Caco-2 (cell line): Measurements from ENCODE around the gene RLF. TPM values are rescaled to one million over a fixed set of nuclear protein-coding genes. Genes with fewer than 3 reads are reported as not detected.

Experiments used
- BruUV-seq: library from RNA; stranded (reverse); fragments of 400-500 nt; replicated peaks from 2 replicates; lab custom pipeline; 2021; lab: Mats Ljungman, UMichigan
- CTCF ChIA-PET: fragments of 300-600 bp; sonication (Branson Sonifier 250); formaldehyde crosslinking; loops from one replicate; lab custom pipeline; 2022; ENCODE audit warnings: antibody characterized with exemption; lab: Charles Lee
- POLR2A ChIA-PET: fragments of 300-600 bp; sonication (Branson Sonifier 250); formaldehyde crosslinking; loops from one replicate; lab custom pipeline; 2022; ENCODE audit warnings: antibody characterized with exemption; lab: Charles Lee
- DNase-seq, 2 experiments: peaks; one replicate each; pipeline versions ENCODE4 v3.0.0 to v3.0.0-alpha.2; 2020 to 2022
- H3K27me3 ChIP-seq: replicated peaks from 2 replicates; pipeline ENCODE4 v1.6.0; 2011; ENCODE audit warnings: low read length; ENCODE audit not compliant: control insufficient read depth, insufficient read depth
- H3K36me3 ChIP-seq: 2 replicates; pipeline ENCODE4 v1.5.1; 2011; ENCODE audit warnings: low read length; ENCODE audit not compliant: control insufficient read depth, insufficient read depth
- H3K4me1 ChIP-seq: fragments of 250-450 bp; sonication (Bioruptor Pico); 2 replicates; pipeline ENCODE4 v1.5.1; 2020; ENCODE audit warnings: mild to moderate bottlenecking
- H3K4me3 ChIP-seq: 2 replicates; pipeline ENCODE4 v1.5.1; 2011; ENCODE audit warnings: low read depth, mild to moderate bottlenecking, control low read depth, low read length
- H3K9me3 ChIP-seq: fragments of 250-450 bp; sonication (Bioruptor Pico); 2 replicates; pipeline ENCODE4 v1.5.1; 2020; ENCODE audit warnings: mild to moderate bottlenecking, moderate library complexity
- H3K27ac Mint-ChIP-seq: one replicate; pipeline ENCODE4 v1.8.0; 2022; ENCODE audit warnings: mixed read lengths; ENCODE audit not compliant: unreplicated experiment
- H3K27me3 Mint-ChIP-seq: one replicate; pipeline ENCODE4 v1.8.0; 2022; ENCODE audit warnings: mixed read lengths; ENCODE audit not compliant: insufficient read depth, unreplicated experiment
- H3K36me3 Mint-ChIP-seq: one replicate; pipeline ENCODE4 v1.8.0; 2022; ENCODE audit warnings: mild to moderate bottlenecking, mixed read lengths; ENCODE audit not compliant: insufficient read depth, unreplicated experiment
- H3K4me1 Mint-ChIP-seq: one replicate; pipeline ENCODE4 v1.8.0; 2022; ENCODE audit warnings: low read depth, mixed read lengths; ENCODE audit not compliant: unreplicated experiment
- H3K4me3 Mint-ChIP-seq: one replicate; pipeline ENCODE4 v1.8.0; 2022; ENCODE audit warnings: mild to moderate bottlenecking, moderate library complexity, mixed read lengths; ENCODE audit not compliant: unreplicated experiment
- H3K9me3 Mint-ChIP-seq: one replicate; pipeline ENCODE4 v1.8.0; 2022; ENCODE audit warnings: mixed read lengths; ENCODE audit not compliant: unreplicated experiment
- CTCF ChIP-seq, 2 experiments: fragments of 200-600 bp in 1 of 2; IDR thresholded peaks; 1 replicate in 1 of 2; 2 replicates in 1 of 2; pipeline versions ENCODE4 v1.5.1 to v1.8.0; 2011 to 2022; ENCODE audit warnings: antibody characterized with exemption in 1 of 2, control low read depth in 1 of 2, inconsistent platforms in 1 of 2, low read depth in 1 of 2, low read length in 1 of 2, mild to moderate bottlenecking in 1 of 2, moderate library complexity in 1 of 2; ENCODE audit not compliant: insufficient read depth in 1 of 2, severe bottlenecking in 1 of 2, unreplicated experiment in 1 of 2
- intact Hi-C: fragments of 100-400 bp; cut with micrococcal nuclease; formaldehyde crosslinking; loops from one replicate; pipeline ENCODE4 v1.10.0; 2022; ENCODE audit not compliant: unreplicated experiment
- total RNA-seq: library from RNA; stranded (reverse); gene quantifications from 2 replicates; pipeline ENCODE4 v1.2.3, GENCODE V29; 2022

RLF gene
- total RNA-seq, 1 experiment from 2014 or later: 11.6 TPM

- DNase-seq: no peak
- Histone ChIP-seq H3K4me3 (no peak overlapping the region), H3K9me3 (no peaks in the 10 kb centered on the region), H3K27me3 (no peaks in the 10 kb centered on the region), H3K4me1 (no peaks in the 10 kb centered on the region), H3K36me3 (no peaks in the 10 kb centered on the region)
- TF ChIP-seq CTCF (IDR thresholded peaks at IDR 0.05; ENCODE audit: insufficient read depth in 1 of 2, low read depth in 1 of 2, low read length in 1 of 2, severe bottlenecking in 1 of 2, unreplicated experiment in 1 of 2): no peak
- CTCF ChIA-PET: interaction anchor here (0.7 kb wide), 1 partner anchor 160 kb away, joined by 7 read pairs; no protein-coding TSS in a partner anchor
- peaks cover 5% of the 10 kb centered on the region for H3K36me3 Mint-ChIP-seq
- H3K27ac Mint-ChIP-seq: no peak overlapping the region
- no TSS peak for BruUV-seq
- H3K9me3 Mint-ChIP-seq: no peaks in the 10 kb centered on the region
- peaks cover 7% of the 10 kb centered on the region for H3K4me1 Mint-ChIP-seq
- no peaks in the 10 kb centered on the region for H3K27me3 Mint-ChIP-seq
- POLR2A ChIA-PET: no interaction called here
- intact Hi-C loops: no loop called here
- H3K4me3 Mint-ChIP-seq: no peak overlapping the region
Observed at GRCh38 chr1:40178200-40178599, 17.0 kb downstream of the RLF start.

GRCh38 chr1:40179496-40180089, 18.4 kb downstream of the RLF start:
- H3K4me3 Mint-ChIP-seq: no peak overlapping the region
- DNase-seq: no peak
- H3K27me3 Mint-ChIP-seq: no peaks in the 10 kb centered on the region
- Histone ChIP-seq H3K27me3 (no peaks in the 10 kb centered on the region), H3K4me3 (no peak overlapping the region), H3K36me3 (no peaks in the 10 kb centered on the region), H3K9me3 (no peaks in the 10 kb centered on the region), H3K4me1 (no peaks in the 10 kb centered on the region)
- TF ChIP-seq CTCF (IDR thresholded peaks at IDR 0.05; ENCODE audit: insufficient read depth in 1 of 2, low read depth in 1 of 2, low read length in 1 of 2, severe bottlenecking in 1 of 2, unreplicated experiment in 1 of 2): no peak
- no peak overlapping the region for H3K27ac Mint-ChIP-seq
- POLR2A ChIA-PET: no interaction called here
- peaks cover 14% of the 10 kb centered on the region for H3K4me1 Mint-ChIP-seq
- intact Hi-C loops: no loop called here
- H3K9me3 Mint-ChIP-seq: no peaks in the 10 kb centered on the region
- H3K36me3 Mint-ChIP-seq: peaks cover 5% of the 10 kb centered on the region
- no TSS peak for BruUV-seq
- CTCF ChIA-PET: no interaction called here

GRCh38 chr1:40183055-40183710, 22.0 kb downstream of the RLF start:
- BruUV-seq: no TSS peak
- TF ChIP-seq CTCF (IDR thresholded peaks at IDR 0.05; ENCODE audit: insufficient read depth in 1 of 2, low read depth in 1 of 2, low read length in 1 of 2, severe bottlenecking in 1 of 2, unreplicated experiment in 1 of 2): peak in 1 of 2 experiments; percentile 27
- Mint-ChIP-seq H3K27me3 (no peaks in the 10 kb centered on the region), H3K4me3 (no peak overlapping the region), H3K4me1 (peaks cover 15% of the 10 kb centered on the region), H3K9me3 (no peaks in the 10 kb centered on the region), H3K36me3 (peaks cover 5% of the 10 kb centered on the region), H3K27ac (no peak overlapping the region)
- H3K9me3 ChIP-seq: no peaks in the 10 kb centered on the region
- no peaks in the 10 kb centered on the region for H3K36me3 ChIP-seq
- H3K4me1 ChIP-seq: no peaks in the 10 kb centered on the region
- no peak overlapping the region for H3K4me3 ChIP-seq
- peak in 1 of 2 experiments; percentile 32 for DNase-seq
- no peaks in the 10 kb centered on the region for H3K27me3 ChIP-seq
- POLR2A ChIA-PET: no interaction called here
- CTCF ChIA-PET: interaction anchor here (0.8 kb wide), 1 partner anchor 99 kb away, joined by 3 read pairs; no protein-coding TSS in a partner anchor
- intact Hi-C loops: no loop called here
